H9 (cell line): ENCODE measurements around the gene RBM44. TPM values are rescaled to one million over a fixed set of nuclear protein-coding genes. Genes with fewer than 3 reads are reported as not detected.

Experiments
- DNase-seq: peaks from one replicate; pipeline ENCODE4 v3.0.0-alpha.2; 2017
- H2AFZ ChIP-seq: one replicate; pipeline ENCODE4 v1.6.1; 2013; ENCODE audit warnings: mild to moderate bottlenecking, low read length, control low read depth, moderate library complexity
- H2AK5ac ChIP-seq: 2 replicates; pipeline ENCODE4 v1.6.1; 2013; ENCODE audit warnings: low read length, control low read depth, mixed read lengths; ENCODE audit not compliant: insufficient read length
- H2BK120ac ChIP-seq: one replicate; pipeline ENCODE4 v1.6.1; 2013; ENCODE audit warnings: low read depth, mild to moderate bottlenecking, low read length, control low read depth, inconsistent platforms; ENCODE audit not compliant: poor library complexity, severe bottlenecking
- H2BK12ac ChIP-seq: 2 replicates; pipeline ENCODE4 v1.6.1; 2013; ENCODE audit warnings: low read length, control low read depth, mixed read lengths, low read depth; ENCODE audit not compliant: insufficient read length
- H2BK15ac ChIP-seq: 2 replicates; pipeline ENCODE4 v1.6.1; 2013; ENCODE audit warnings: low read depth, low read length, control low read depth
- H2BK20ac ChIP-seq: one replicate; pipeline ENCODE4 v1.6.1; 2013; ENCODE audit warnings: low read depth, mild to moderate bottlenecking, low read length, control low read depth, inconsistent platforms; ENCODE audit not compliant: poor library complexity, severe bottlenecking
- H2BK5ac ChIP-seq: 2 replicates; pipeline ENCODE4 v1.6.1; 2013; ENCODE audit warnings: low read length, control low read depth, mixed read lengths; ENCODE audit not compliant: insufficient read length
- H3K14ac ChIP-seq: 2 replicates; pipeline ENCODE4 v1.6.1; 2013; ENCODE audit warnings: low read length, control low read depth; ENCODE audit not compliant: insufficient read depth
- H3K18ac ChIP-seq: 2 replicates; pipeline ENCODE4 v1.6.1; 2013; ENCODE audit warnings: low read depth, mild to moderate bottlenecking, mixed read lengths, low read length, control low read depth; ENCODE audit not compliant: insufficient read length
- H3K23ac ChIP-seq: 2 replicates; pipeline ENCODE4 v1.6.1; 2013; ENCODE audit warnings: low read length, control low read depth, mixed read lengths, low read depth; ENCODE audit not compliant: insufficient read length
- H3K23me2 ChIP-seq: 2 replicates; pipeline ENCODE4 v1.6.1; 2013; ENCODE audit warnings: low read depth, mild to moderate bottlenecking, mixed read lengths, low read length, control low read depth; ENCODE audit not compliant: insufficient read length, poor library complexity, severe bottlenecking
- H3K27ac ChIP-seq: 2 replicates; pipeline ENCODE4 v1.5.1; 2013; ENCODE audit warnings: low read length, control low read depth, mixed read lengths, low read depth; ENCODE audit not compliant: insufficient read length
- H3K27me3 ChIP-seq: 2 replicates; pipeline ENCODE4 v1.6.1; 2013; ENCODE audit warnings: low read length, control low read depth, inconsistent platforms; ENCODE audit not compliant: insufficient read depth
- H3K4ac ChIP-seq: 2 replicates; pipeline ENCODE4 v1.6.1; 2013; ENCODE audit warnings: low read depth, mild to moderate bottlenecking, control low read depth, inconsistent platforms, low read length, moderate library complexity
- H3K4me1 ChIP-seq: 2 replicates; pipeline ENCODE4 v1.6.1; 2013; ENCODE audit warnings: low read length, control low read depth, inconsistent platforms; ENCODE audit not compliant: insufficient read depth
- H3K4me2 ChIP-seq: 2 replicates; pipeline ENCODE4 v1.6.1; 2013; ENCODE audit warnings: low read length, control low read depth, mixed read lengths; ENCODE audit not compliant: insufficient read length, insufficient read depth
- H3K56ac ChIP-seq: 2 replicates; pipeline ENCODE4 v1.6.1; 2013; ENCODE audit warnings: low read depth, mild to moderate bottlenecking, mixed read lengths, low read length, control low read depth; ENCODE audit not compliant: insufficient read length
- H3K79me1 ChIP-seq: 2 replicates; pipeline ENCODE4 v1.6.1; 2013; ENCODE audit warnings: low read depth, mild to moderate bottlenecking, moderate library complexity, low read length, control low read depth, inconsistent platforms; ENCODE audit not compliant: insufficient read depth, poor library complexity, severe bottlenecking
- H3K79me2 ChIP-seq: 2 replicates; pipeline ENCODE4 v1.6.1; 2013; ENCODE audit warnings: low read length, control low read depth, inconsistent platforms; ENCODE audit not compliant: insufficient read depth
- H3K9ac ChIP-seq: 2 replicates; pipeline ENCODE4 v1.6.1; 2013; ENCODE audit warnings: low read length, control low read depth, mixed read lengths; ENCODE audit not compliant: insufficient read length; ENCODE audit errors: extremely low read depth
- H3K9me3 ChIP-seq: one replicate; pipeline ENCODE4 v1.6.1; 2013; ENCODE audit warnings: low read depth, low read length, inconsistent platforms; ENCODE audit not compliant: control insufficient read depth
- H3T11ph ChIP-seq: one replicate; pipeline ENCODE4 v1.6.1; 2013; ENCODE audit warnings: mild to moderate bottlenecking, low read length, control low read depth, inconsistent platforms
- H4K20me1 ChIP-seq: one replicate; pipeline ENCODE4 v1.6.1; 2013; ENCODE audit not compliant: control insufficient read depth, insufficient read length, insufficient read depth
- H4K5ac ChIP-seq: 2 replicates; pipeline ENCODE4 v1.6.1; 2013; ENCODE audit warnings: low read depth, mild to moderate bottlenecking, mixed read lengths, low read length, control low read depth; ENCODE audit not compliant: insufficient read length
- H4K8ac ChIP-seq: replicated peaks from 2 replicates; pipeline ENCODE4 v1.6.1; 2013; ENCODE audit warnings: low read length, control low read depth, mixed read lengths, low read depth; ENCODE audit not compliant: insufficient read length
- H4K91ac ChIP-seq: 2 replicates; pipeline ENCODE4 v1.6.1; 2013; ENCODE audit warnings: low read depth, mild to moderate bottlenecking, moderate library complexity, mixed read lengths, low read length, control low read depth; ENCODE audit not compliant: insufficient read length
- H3K27ac Mint-ChIP-seq, 3 experiments: 2 replicates in 2 of 3; 3 replicates in 1 of 3; pipeline ENCODE4 v1.8.0; 2020 to 2021; ENCODE audit warnings: mixed read lengths in 3 of 3, mild to moderate bottlenecking in 1 of 3, moderate library complexity in 1 of 3
- H3K27me3 Mint-ChIP-seq: 2 replicates; pipeline ENCODE4 v1.8.0; 2021; ENCODE audit warnings: low read depth, mild to moderate bottlenecking, moderate library complexity, mixed read lengths
- H3K36me3 Mint-ChIP-seq, 3 experiments: 2 replicates in 2 of 3; 3 replicates in 1 of 3; pipeline ENCODE4 v1.8.0; 2020 to 2021; ENCODE audit warnings: low read depth in 3 of 3, mixed read lengths in 3 of 3; ENCODE audit not compliant: insufficient read depth in 1 of 3
- H3K4me1 Mint-ChIP-seq, 2 experiments: 2 replicates each; pipeline ENCODE4 v1.8.0; 2020; ENCODE audit warnings: mixed read lengths in 2 of 2
- H3K4me3 Mint-ChIP-seq, 2 experiments: 2 replicates in 1 of 2; 3 replicates in 1 of 2; pipeline ENCODE4 v1.8.0; 2020 to 2021; ENCODE audit warnings: mild to moderate bottlenecking in 2 of 2, mixed read lengths in 2 of 2, moderate library complexity in 1 of 2
- H3K9me3 Mint-ChIP-seq, 2 experiments: 2 replicates in 1 of 2; 3 replicates in 1 of 2; pipeline ENCODE4 v1.8.0; 2020; ENCODE audit warnings: mild to moderate bottlenecking in 2 of 2, mixed read lengths in 2 of 2, moderate library complexity in 1 of 2
- CTCF ChIP-seq: fragments of 200-600 bp; sonication (generic); conservative IDR thresholded peaks from 3 replicates; pipeline ENCODE4 v1.8.0; 2021; ENCODE audit warnings: antibody characterized with exemption, mild to moderate bottlenecking
- WGBS: extraction: QIAGEN DNeasy Blood & Tissue Kit; methylation state at CpG from one replicate; pipeline ENCODE4 v1.1.7; 2013; ENCODE audit warnings: missing lambda C conversion rate, low lambda C conversion rate, mixed read lengths; ENCODE audit not compliant: insufficient read length; ENCODE audit errors: extremely low coverage; 5-methylcytosine and 5-hydroxymethylcytosine counted together
- total RNA-seq: library from RNA; stranded (reverse); gene quantifications from 2 replicates; pipeline ENCODE4 v1.2.1, GENCODE V29; 2021

RBM44 gene
- total RNA-seq, 1 experiment from 2014 or later: 0.15 TPM

GRCh38 chr2:237866101-237866621 lies 67.6 kb downstream of the RBM44 start:
- H3K79me2 ChIP-seq: no peaks in the 10 kb centered on the region
- H3K4me2 ChIP-seq: no peak overlapping the region
- no peak overlapping the region for H2BK12ac ChIP-seq
- no peak overlapping the region for H3K14ac ChIP-seq
- H3K23ac ChIP-seq: no peak overlapping the region
- no peak overlapping the region for H3K9ac ChIP-seq
- no peak overlapping the region for H3K27ac ChIP-seq
- H3K36me3 Mint-ChIP-seq: no peaks in the 10 kb centered on the region
- H2AK5ac ChIP-seq: no peak overlapping the region
- H3K4me3 Mint-ChIP-seq: no peak overlapping the region
- no peak; the same call in 2 of the 3 replicates for TF ChIP-seq CTCF
- no peak overlapping the region for H4K5ac ChIP-seq
- no peak overlapping the region for H2BK15ac ChIP-seq
- H3K27me3 Mint-ChIP-seq: peaks cover 19% of the 10 kb centered on the region
- no peak overlapping the region for H2BK20ac ChIP-seq
- H3T11ph ChIP-seq: no peak overlapping the region
- no peak overlapping the region for H3K4ac ChIP-seq
- no peak overlapping the region for H2BK120ac ChIP-seq
- no peaks in the 10 kb centered on the region for H3K79me1 ChIP-seq
- H3K23me2 ChIP-seq: no peaks in the 10 kb centered on the region
- H3K4me1 Mint-ChIP-seq: peaks cover 9 to 13% of the 10 kb centered on the region in 2 experiments
- H3K4me1 ChIP-seq: no peaks in the 10 kb centered on the region; the same call in 1 of the 2 replicates
- H3K18ac ChIP-seq: no peak overlapping the region
- no peak overlapping the region for H2AFZ ChIP-seq
- H4K91ac ChIP-seq: no peak overlapping the region
- no peak for DNase-seq
- H4K20me1 ChIP-seq: no peaks in the 10 kb centered on the region
- H3K27ac Mint-ChIP-seq: peak overlapping the region in 2 of 3 experiments; percentile 8 to 45; a peak in 3 of 7 replicates
- no peaks in the 10 kb centered on the region for H3K9me3 Mint-ChIP-seq
- no peaks in the 10 kb centered on the region for H3K27me3 ChIP-seq
- H4K8ac ChIP-seq: no peak overlapping the region
- H3K56ac ChIP-seq: no peak overlapping the region
- no CpG with 5 or more reads among the region's 13 CpGs for WGBS
- H2BK5ac ChIP-seq: no peak overlapping the region
- H3K9me3 ChIP-seq: no peaks in the 10 kb centered on the region
